RPMI7951 (cell line): ENCODE data around the gene CEACAM16. TPM values are rescaled to one million over a fixed set of nuclear protein-coding genes. Genes with fewer than 3 reads are reported as not detected.
"Not testable (repeated sequence)": the region's sequence is repeated elsewhere in the genome, so short reads cannot be mapped to it uniquely, and the experiment has no call there.

Source experiments
- DNase-seq: peaks from one replicate; pipeline ENCODE4 v3.0.0-alpha.2; 2012; ENCODE audit warnings: low read depth
- total RNA-seq: library from RNA; depleted of rRNA; stranded (reverse); fragments of >200 nt; shearing (Covaris generic); gene quantifications from 2 replicates; pipeline ENCODE4 v1.2.3, GENCODE V29; 2014

CEACAM16 gene
- total RNA-seq, 1 experiment from 2014 or later, result not detected

GRCh38 chr19:44703336-44704078 is 4.6 kb downstream of the CEACAM16 start:
- DNase-seq, result no peak

- DNase-seq, result no peak
Measured at GRCh38 chr19:44704982-44705381, 6.0 kb downstream of the CEACAM16 start.

- DNase-seq, result no peak
Measured at GRCh38 chr19:44705502-44706010, 6.6 kb downstream of the CEACAM16 start.

- DNase-seq, result no peak
Measured at GRCh38 chr19:44706506-44707236, 7.7 kb downstream of the CEACAM16 start.

GRCh38 chr19:44707794-44708193 is 8.8 kb downstream of the CEACAM16 start:
- DNase-seq, result no peak

GRCh38 chr19:44708940-44709339 is 10.0 kb downstream of the CEACAM16 start:
- no peak for DNase-seq

- DNase-seq, result not testable (repeated sequence)
Measured at GRCh38 chr19:44709434-44710266, 10.7 kb downstream of the CEACAM16 start.

- no peak for DNase-seq
Measured at GRCh38 chr19:44710483-44710882, 11.5 kb downstream of the CEACAM16 start.

- no peak for DNase-seq
Measured at GRCh38 chr19:44712864-44713515, 14.0 kb downstream of the CEACAM16 start.

GRCh38 chr19:44714597-44715169 is 15.7 kb downstream of the CEACAM16 start:
- DNase-seq, result no peak

GRCh38 chr19:44717603-44718002 is 18.7 kb downstream of the CEACAM16 start:
- no peak for DNase-seq

- peak; percentile 92 for DNase-seq
Measured at GRCh38 chr19:44718441-44719261, 19.7 kb downstream of the CEACAM16 start.

- DNase-seq, result no peak
Measured at GRCh38 chr19:44719262-44719701, 20.3 kb downstream of the CEACAM16 start.

GRCh38 chr19:44720396-44720795 is 21.4 kb downstream of the CEACAM16 start:
- not testable (repeated sequence) for DNase-seq

- DNase-seq, result no peak
Measured at GRCh38 chr19:44720945-44721344, 22.0 kb downstream of the CEACAM16 start.

- DNase-seq, result not testable (repeated sequence)
Measured at GRCh38 chr19:44721369-44721768, 22.4 kb downstream of the CEACAM16 start.

GRCh38 chr19:44722131-44723121 is 23.5 kb downstream of the CEACAM16 start:
- peak; percentile 74 for DNase-seq

- DNase-seq, result no peak
Measured at GRCh38 chr19:44723299-44723951, 24.5 kb downstream of the CEACAM16 start.
